ENCODE measurements around the gene COL13A1. TPM values are rescaled to one million over a fixed set of nuclear protein-coding genes. Genes with fewer than 3 reads are reported as not detected.

Gene COL13A1
- total RNA-seq, 1 experiment from 2014 or later = 5.9 TPM

- no peaks in the 10 kb centered on the region for H4K20me1 ChIP-seq (ENCODE audit: insufficient read depth)
- DNase-seq (ENCODE audit: low read depth, low spot score) = no peak
- no peak overlapping the region for H3K4me3 ChIP-seq (replicated peaks in 1 of 2; ENCODE audit: low read depth in 1 of 2, low read length in 2 of 2)
- peaks cover 16 to 66% of the 10 kb centered on the region in 2 experiments for H3K4me1 ChIP-seq (ENCODE audit: control insufficient read depth in 1 of 2, insufficient read depth in 2 of 2, low read length in 2 of 2)
- no peaks in the 10 kb centered on the region for H3K9me3 ChIP-seq (ENCODE audit: control insufficient read depth in 1 of 2, insufficient read depth in 1 of 2, low read depth in 1 of 2, low read length in 2 of 2)
- intact Hi-C loops (cut with micrococcal nuclease) = loop anchor here (5.0 kb wide), 1 partner anchor 108 kb away; no protein-coding TSS in a partner anchor
- no TSS peak for BruUV-seq (replicated peaks)
- H3K79me2 ChIP-seq (ENCODE audit: insufficient read depth, low read length) = no peaks in the 10 kb centered on the region
- RAD21 ChIA-PET (ENCODE audit: low non-redundant PET in 1 of 2, low total read pairs in 2 of 2, uncharacterized antibody in 2 of 2, unreplicated experiment in 2 of 2) = no interaction called here
- H2AFZ ChIP-seq (ENCODE audit: low read depth, low read length, poor library complexity, severe bottlenecking) = no peak overlapping the region
- H3K27ac ChIP-seq (ENCODE audit: low read depth, low read length) = no peak overlapping the region
- POLR2A ChIA-PET = no interaction called here
- no peaks in the 10 kb centered on the region for H3K36me3 ChIP-seq (ENCODE audit: control insufficient read depth in 1 of 2, insufficient read depth in 2 of 2, low read length in 2 of 2)
- peak overlapping the region; percentile 97 for H3K4me2 ChIP-seq (ENCODE audit: low read length)
- CTCF ChIA-PET = interaction anchor here (1.1 to 2.1 kb wide), 4 partner anchors 17 to 111 kb away, joined by 3 to 7 read pairs (median 4); no protein-coding TSS in a partner anchor
- no peak for ATAC-seq
- H3K27me3 ChIP-seq (ENCODE audit: insufficient read depth, low read length) = no peaks in the 10 kb centered on the region
- TF ChIP-seq ELF1 (IDR thresholded peaks at IDR 0.05; ENCODE audit: borderline replicate concordance, low read depth) = no peak
- no peak for TF ChIP-seq EZH2phosphoT487 (IDR thresholded peaks at IDR 0.05; ENCODE audit: borderline replicate concordance)
- no peak for TF ChIP-seq YY1 (IDR thresholded peaks at IDR 0.05; ENCODE audit: extremely low read depth, insufficient replicate concordance, low read depth, low read length)
- no peaks in the 10 kb centered on the region for H3K9me2 ChIP-seq (ENCODE audit: insufficient read depth)
- H3K9ac ChIP-seq (ENCODE audit: low read length) = no peak overlapping the region
Observed at GRCh38 chr10:69803809-69804208, 2.1 kb downstream of the COL13A1 start.

- BruUV-seq (replicated peaks) = no TSS peak
- ChIA-PET RAD21 (ENCODE audit: low non-redundant PET in 1 of 2, low total read pairs in 2 of 2, uncharacterized antibody in 2 of 2, unreplicated experiment in 2 of 2) (no interaction called here), CTCF (interaction anchor here (1.2 to 2.1 kb wide), 2 partner anchors 18 to 96 kb away, joined by 3 to 7 read pairs; no protein-coding TSS in a partner anchor), POLR2A (no interaction called here)
- ATAC-seq (no peak), DNase-seq (ENCODE audit: low read depth, low spot score) (no peak)
- intact Hi-C loops (cut with micrococcal nuclease) = loop anchor here (5.0 kb wide), 1 partner anchor 108 kb away; no protein-coding TSS in a partner anchor
- H3K4me2 ChIP-seq (ENCODE audit: low read length) = no peak overlapping the region
- H2AFZ ChIP-seq (ENCODE audit: low read depth, low read length, poor library complexity, severe bottlenecking) = no peak overlapping the region
- H3K4me3 ChIP-seq (replicated peaks in 1 of 2; ENCODE audit: low read depth in 1 of 2, low read length in 2 of 2) = no peak overlapping the region
- no peaks in the 10 kb centered on the region for H3K79me2 ChIP-seq (ENCODE audit: insufficient read depth, low read length)
- no peaks in the 10 kb centered on the region for H4K20me1 ChIP-seq (ENCODE audit: insufficient read depth)
- H3K27me3 ChIP-seq (ENCODE audit: insufficient read depth, low read length) = no peaks in the 10 kb centered on the region
- no peak overlapping the region for H3K9ac ChIP-seq (ENCODE audit: low read length)
- no peaks in the 10 kb centered on the region for H3K9me2 ChIP-seq (ENCODE audit: insufficient read depth)
- peaks cover 16 to 66% of the 10 kb centered on the region in 2 experiments for H3K4me1 ChIP-seq (ENCODE audit: control insufficient read depth in 1 of 2, insufficient read depth in 2 of 2, low read length in 2 of 2)
- no peaks in the 10 kb centered on the region for H3K9me3 ChIP-seq (ENCODE audit: control insufficient read depth in 1 of 2, insufficient read depth in 1 of 2, low read depth in 1 of 2, low read length in 2 of 2)
- H3K27ac ChIP-seq (ENCODE audit: low read depth, low read length) = no peak overlapping the region
- H3K36me3 ChIP-seq (ENCODE audit: control insufficient read depth in 1 of 2, insufficient read depth in 2 of 2, low read length in 2 of 2) = no peaks in the 10 kb centered on the region
- TF ChIP-seq SIN3A (IDR thresholded peaks at IDR 0.05; ENCODE audit: low read depth) = no peak
- no peak for TF ChIP-seq POLR2A (IDR thresholded peaks at IDR 0.05; ENCODE audit: borderline replicate concordance, extremely low read depth, insufficient read depth, insufficient read length)
Observed at GRCh38 chr10:69804775-69805174, 3.1 kb downstream of the COL13A1 start.
